HG02973 (cell line): ENCODE measurements around the gene ZNF471.
A peak's percentile ranks its signal among the peaks of the same experiment; 100 is the strongest.

Experiments used
- ATAC-seq: cut with Tn5 transposase; IDR thresholded peaks from one replicate; pipeline ENCODE4 v1.9.1; 2021; ENCODE audit warnings: moderate library complexity; ENCODE audit not compliant: unreplicated experiment

The ZNF471 gene

GRCh38 chr19:56507446-56508289, at the start of gene ZNF471:
ZNF471 (plus strand) TSS chr19:56507855; CDS start chr19:56511572, 3,717 bp downstream.
- no peak for ATAC-seq

GRCh38 chr19:56474308-56474707, 33.3 kb upstream of the ZNF471 start:
- no peak for ATAC-seq

GRCh38 chr19:56476093-56476492, 31.6 kb upstream of the ZNF471 start:
- no peak for ATAC-seq

GRCh38 chr19:56476651-56477428, 30.8 kb upstream of the ZNF471 start, which contains the start of gene ZNF667:
ZNF667 (minus strand) TSS chr19:56477345; CDS start chr19:56462370, 14,975 bp downstream.
- ATAC-seq, result no peak

GRCh38 chr19:56477429-56478338, 30.0 kb upstream of the ZNF471 start:
- ATAC-seq, result no peak

- no peak for ATAC-seq
These were observed 16.3 kb upstream of the ZNF471 start for GRCh38 chr19:56491399-56491798.

GRCh38 chr19:56504581-56504980, 3.1 kb upstream of the ZNF471 start:
- ATAC-seq, result no peak

GRCh38 chr19:56508290-56508778, 679 bp downstream of the ZNF471 start:
- ATAC-seq, result no peak

- ATAC-seq, result no peak
These were observed 17.7 kb downstream of the ZNF471 start for GRCh38 chr19:56525214-56525860.

- no peak for ATAC-seq
These were observed 29.8 kb downstream of the ZNF471 start for GRCh38 chr19:56537442-56537841.

GRCh38 chr19:56538254-56538760, 30.7 kb downstream of the ZNF471 start:
- ATAC-seq, result peak; percentile 84

- peak; percentile 40 for ATAC-seq
These were observed 31.2 kb downstream of the ZNF471 start, which contains the start of gene ZFP28 for GRCh38 chr19:56538761-56539263. ZFP28 (plus strand) TSS chr19:56538948; CDS start chr19:56539019, 71 bp downstream.

GRCh38 chr19:56543776-56544175, 36.1 kb downstream of the ZNF471 start:
- no peak for ATAC-seq

- no peak for ATAC-seq
These were observed 39.9 kb downstream of the ZNF471 start for GRCh38 chr19:56547535-56547934.

GRCh38 chr19:56554272-56554869, 46.7 kb downstream of the ZNF471 start:
- no peak for ATAC-seq

GRCh38 chr19:56562766-56563165, 55.1 kb downstream of the ZNF471 start:
- no peak for ATAC-seq

GRCh38 chr19:56566904-56567273, 59.2 kb downstream of the ZNF471 start:
- ATAC-seq, result peak; percentile 28

GRCh38 chr19:56567274-56568120, 59.8 kb downstream of the ZNF471 start, which contains the start of gene ZNF470:
ZNF470 (plus strand) TSS chr19:56567468; CDS start chr19:56570312, 2,844 bp downstream.
- ATAC-seq, result peak; percentile 96
